Endodermal cell (in vitro differentiated cells): Measurements from ENCODE around the gene MBD5. TPM values are rescaled to one million over a fixed set of nuclear protein-coding genes. Genes with fewer than 3 reads are reported as not detected.

Experiments used
- DNase-seq: peaks from one replicate; pipeline ENCODE4 v3.0.0-alpha.2; 2017
- H3K27ac ChIP-seq: 2 replicates; pipeline ENCODE4 v1.5.1; 2013; ENCODE audit warnings: mild to moderate bottlenecking, low read depth, low read length, moderate library complexity
- H3K27me3 ChIP-seq: 2 replicates; pipeline ENCODE4 v1.6.1; 2013; ENCODE audit warnings: mild to moderate bottlenecking, low read length, moderate library complexity; ENCODE audit not compliant: insufficient read depth, control insufficient read depth, poor library complexity, severe bottlenecking
- H3K36me3 ChIP-seq: 2 replicates; pipeline ENCODE4 v1.7.0; 2013; ENCODE audit warnings: mild to moderate bottlenecking, low read length, moderate library complexity; ENCODE audit not compliant: control insufficient read depth, insufficient read depth
- H3K4me1 ChIP-seq: one replicate; pipeline ENCODE4 v1.7.0; 2013; ENCODE audit warnings: low read length; ENCODE audit not compliant: control insufficient read depth, insufficient read depth
- H3K4me3 ChIP-seq: 2 replicates; pipeline ENCODE4 v1.5.1; 2013; ENCODE audit warnings: mild to moderate bottlenecking, low read length, moderate library complexity
- H3K9ac ChIP-seq: 2 replicates; pipeline ENCODE4 v1.6.1; 2013; ENCODE audit warnings: mild to moderate bottlenecking, low read length, moderate library complexity; ENCODE audit not compliant: poor library complexity, severe bottlenecking; ENCODE audit errors: extremely low read depth
- H3K9me3 ChIP-seq: 2 replicates; pipeline ENCODE4 v1.6.1; 2013; ENCODE audit warnings: mild to moderate bottlenecking, low read length, moderate library complexity; ENCODE audit not compliant: control insufficient read depth
- H3K27ac Mint-ChIP-seq: 2 replicates; pipeline ENCODE4 v1.8.0; 2020; ENCODE audit warnings: mixed read lengths
- H3K27me3 Mint-ChIP-seq: 2 replicates; pipeline ENCODE4 v1.8.0; 2021; ENCODE audit warnings: mild to moderate bottlenecking, mixed read lengths; ENCODE audit not compliant: insufficient read depth
- H3K36me3 Mint-ChIP-seq: 2 replicates; pipeline ENCODE4 v1.8.0; 2020; ENCODE audit warnings: low read depth, mixed read lengths
- H3K4me1 Mint-ChIP-seq: 2 replicates; pipeline ENCODE4 v1.8.0; 2020; ENCODE audit warnings: mixed read lengths
- H3K4me3 Mint-ChIP-seq: 2 replicates; pipeline ENCODE4 v1.8.0; 2020; ENCODE audit warnings: mild to moderate bottlenecking, moderate library complexity, mixed read lengths
- H3K9me3 Mint-ChIP-seq: 2 replicates; pipeline ENCODE4 v1.8.0; 2020; ENCODE audit warnings: mild to moderate bottlenecking, mixed read lengths
- CTCF ChIP-seq: fragments of 200-600 bp; sonication (generic); conservative IDR thresholded peaks from 2 replicates; pipeline ENCODE4 v1.5.0; 2021; ENCODE audit warnings: antibody characterized with exemption, mild to moderate bottlenecking
- WGBS, 2 experiments: methylation state at CpG; one replicate each; pipeline versions ENCODE4 v1.1.5 to v1.1.7; 2013; ENCODE audit warnings: missing lambda C conversion rate in 2 of 2, mixed read lengths in 1 of 2; ENCODE audit not compliant: insufficient coverage in 1 of 2, insufficient read length in 1 of 2; 5-methylcytosine and 5-hydroxymethylcytosine counted together
- total RNA-seq, 2 donors: library from RNA; stranded (reverse); fragmentation: NEBNext Ultra II Directional in 1 of 2; extraction: Animal tissue kit (Norgen Biotek cat#: 25700) in 1 of 2; gene quantifications; 2 replicates in 1 of 2; 3 replicates in 1 of 2; pipeline ENCODE4 v1.2.1, GENCODE V29; 2021

The MBD5 gene
- total RNA-seq, 2 donors from 2014 or later, result 49.1 to 55.7 TPM

- Histone ChIP-seq H3K4me1 (peaks cover 3% of the 10 kb centered on the region), H3K9ac (no peak overlapping the region), H3K9me3 (no peaks in the 10 kb centered on the region), H3K36me3 (no peaks in the 10 kb centered on the region), H3K27ac (no peak overlapping the region), H3K27me3 (no peaks in the 10 kb centered on the region), H3K4me3 (no peak overlapping the region)
- Mint-ChIP-seq H3K4me3 (no peak overlapping the region), H3K27me3 (no peaks in the 10 kb centered on the region), H3K9me3 (no peaks in the 10 kb centered on the region), H3K4me1 (no peaks in the 10 kb centered on the region), H3K27ac (no peak overlapping the region), H3K36me3 (peaks cover 3% of the 10 kb centered on the region)
- TF ChIP-seq CTCF, result no peak
- 100% methylated on average over 1 of the region's 1 CpG; no CpG with 5 or more reads in 1 of the 2 experiments for WGBS, 2 experiments
- DNase-seq, result no peak
Measured at GRCh38 chr2:148391324-148391723, 370.4 kb downstream of the MBD5 start.

GRCh38 chr2:148402786-148403185 is 381.9 kb downstream of the MBD5 start:
- H3K4me1 ChIP-seq, result no peaks in the 10 kb centered on the region
- no peaks in the 10 kb centered on the region for H3K27me3 Mint-ChIP-seq
- no peak for DNase-seq
- no peak overlapping the region for H3K4me3 Mint-ChIP-seq
- no CpG with 5 or more reads among the region's 1 CpG for WGBS, 2 experiments
- H3K36me3 Mint-ChIP-seq, result no peaks in the 10 kb centered on the region
- H3K27ac Mint-ChIP-seq, result no peak overlapping the region
- H3K4me3 ChIP-seq, result no peak overlapping the region
- no peaks in the 10 kb centered on the region for H3K36me3 ChIP-seq
- H3K27me3 ChIP-seq, result no peaks in the 10 kb centered on the region
- H3K9me3 Mint-ChIP-seq, result peaks cover under 1% of the 10 kb centered on the region
- no peak for TF ChIP-seq CTCF
- no peak overlapping the region for H3K9ac ChIP-seq
- H3K4me1 Mint-ChIP-seq, result no peaks in the 10 kb centered on the region
- H3K9me3 ChIP-seq, result no peaks in the 10 kb centered on the region
- no peak overlapping the region for H3K27ac ChIP-seq

- Mint-ChIP-seq H3K9me3 (peaks cover 11% of the 10 kb centered on the region), H3K36me3 (no peaks in the 10 kb centered on the region), H3K27me3 (no peaks in the 10 kb centered on the region), H3K27ac (no peak overlapping the region), H3K4me1 (no peaks in the 10 kb centered on the region), H3K4me3 (no peak overlapping the region)
- H3K9me3 ChIP-seq, result peaks cover 11% of the 10 kb centered on the region
- no peak overlapping the region for H3K4me3 ChIP-seq
- H3K27ac ChIP-seq, result no peak overlapping the region
- H3K4me1 ChIP-seq, result no peaks in the 10 kb centered on the region
- H3K27me3 ChIP-seq, result no peaks in the 10 kb centered on the region
- no peak for TF ChIP-seq CTCF
- 88% methylated on average over 1 of the region's 1 CpG; no CpG with 5 or more reads in 1 of the 2 experiments for WGBS, 2 experiments
- H3K36me3 ChIP-seq, result no peaks in the 10 kb centered on the region
- no peak overlapping the region for H3K9ac ChIP-seq
- DNase-seq, result no peak
Measured at GRCh38 chr2:148410899-148411298, 390.0 kb downstream of the MBD5 start.
